Heart left ventricle (tissue), 16 donors: Measurements from ENCODE around the gene RGS16. TPM values are rescaled to one million over a fixed set of nuclear protein-coding genes. Genes with fewer than 3 reads are reported as not detected.

ENCODE experiments used
- ATAC-seq, 4 donors: fragments of 200-7000 bp; cut with Tn5 transposase; one replicate each; pipeline ENCODE4 v1.9.1; 2020 to 2022; ENCODE audit warnings: moderate library complexity in 4 of 4, mild to moderate bottlenecking in 3 of 4, moderate number of reproducible peaks in 1 of 4
- DNase-seq, 5 donors: peaks; one replicate each; pipeline ENCODE4 v3.0.0-alpha.2; 2020
- H3K27ac ChIP-seq, 12 donors: fragments of 200-600 bp; sonication (generic) in 4 of 12; one replicate each; pipeline versions ENCODE4 v1.5.0 to v1.8.0; 2016 to 2022; ENCODE audit warnings: mild to moderate bottlenecking in 2 of 12
- H3K27me3 ChIP-seq, 9 donors: fragments of 200-600 bp; sonication (generic) in 2 of 9; one replicate each; pipeline versions ENCODE4 v1.5.1 to v1.8.0; 2016 to 2022; ENCODE audit warnings: mild to moderate bottlenecking in 3 of 9
- H3K36me3 ChIP-seq, 9 donors: fragments of 200-600 bp; sonication (generic) in 2 of 9; one replicate each; pipeline versions ENCODE4 v1.5.0 to v1.8.0; 2018 to 2022; ENCODE audit warnings: mild to moderate bottlenecking in 2 of 9
- H3K4me1 ChIP-seq, 12 donors: fragments of 200-600 bp; sonication (generic) in 4 of 12; one replicate each; pipeline versions ENCODE4 v1.5.0 to v1.8.0; 2016 to 2022; ENCODE audit warnings: mild to moderate bottlenecking in 3 of 12
- H3K4me3 ChIP-seq, 12 donors: fragments of 200-600 bp; sonication (generic) in 4 of 12; one replicate each; pipeline versions ENCODE4 v1.5.0 to v1.8.0; 2017 to 2022; ENCODE audit warnings: mild to moderate bottlenecking in 9 of 12, moderate library complexity in 4 of 12
- H3K9me3 ChIP-seq, 12 donors: fragments of 200-600 bp; sonication (generic) in 4 of 12; one replicate each; pipeline versions ENCODE4 v1.5.0 to v1.8.0; 2016 to 2022; ENCODE audit warnings: mild to moderate bottlenecking in 1 of 12
- CTCF ChIP-seq, 12 donors: fragments of 200-600 bp; sonication (generic) in 4 of 12; IDR thresholded peaks; one replicate each; pipeline versions ENCODE4 v1.5.0 to v1.8.0; 2018 to 2022; ENCODE audit warnings: antibody characterized with exemption in 12 of 12, mild to moderate bottlenecking in 5 of 12
- POLR2A ChIP-seq, 2 donors: fragments of 450-650 bp; IDR thresholded peaks; one replicate each; pipeline ENCODE4 v1.6.1; 2017; ENCODE audit warnings: antibody characterized with exemption in 2 of 2, mild to moderate bottlenecking in 2 of 2, moderate library complexity in 2 of 2
- WGBS, 4 donors: extraction: QIAGEN DNeasy Blood & Tissue Kit in 2 of 4; methylation state at CpG; one replicate each; pipeline versions ENCODE4 v1.1.5 to v1.1.7; 2013 to 2018; 5-methylcytosine and 5-hydroxymethylcytosine counted together
- intact Hi-C, 10 donors: fragments of 100-400 bp; cut with DNase I; formaldehyde crosslinking; loops; one replicate each; pipeline versions ENCODE4 v1.11.1 to v1.14.2; 2022
- polyA plus RNA-seq, 2 donors: library from polyadenylated mRNA; stranded (reverse); fragments of 200-250 nt; gene quantifications; one replicate each; pipeline ENCODE4 v1.2.3, GENCODE V29; 2013
- total RNA-seq, 9 donors: library from RNA; depleted of rRNA in 2 of 9; stranded (reverse); fragments of >200 nt in 2 of 9; fragmentation: NEBNext Ultra II Directional in 3 of 9; extraction: Animal tissue kit (Norgen Biotek cat#: 25700) in 3 of 9; gene quantifications; one replicate each; pipeline versions ENCODE4 v1.1.0 to v1.2.4, GENCODE V29; 2016 to 2023
- donor health status: ischemic (EF 13 %, LVEDD 7.1; RV severe dilation, severe dysfunction).
- donor health status: healthy with polysubstance abuse.
- donor health status: DM: no; HTN: yes; CAD: no.
- donor health status: DM: no; HTN: no; CAD: no.
- donor health status: ischemic (EF 25% LVEDD 6.9; RV normal size, moderate dysfunction).
- donor health status: ischemic (EF 25% LVEDD 5.7; RV mildly dilated, moderate dysfunction).
- donor health status: healthy.
- donor health status: DM: yes; HTN: yes; CAD: no.
- donor health status: ischemic (EF 35%, LVEDD 5.7; RV mildly dilated, moderate dysfunction).
- donor health status: nonischemic (EF 11% LVEDD 7.7; RV severe dilation, severe dysfunction).
- donor health status: DM: yes; HTN: yes; CAD: no.
- donor health status: PGD.
- donor health status: ischemic (EF 29% LVEDD 5.4; RV normal size, mild dysfunction).
- donor health status: nonischemic (EF 23%, LVEDD 6.1; RV moderate dilation, normal function).

RGS16 gene
- total and polyA plus RNA-seq, 11 donors: 0.75 to 9.3 (median 2.1) TPM

GRCh38 chr1:182599339-182599738, 4.8 kb downstream of the RGS16 start:
- intact Hi-C loops: loop anchor here in 9 of 10 donors (1.0 to 10.0 kb wide), 6 partner anchors 152 to 515 kb away; no protein-coding TSS in a partner anchor

DNA sequence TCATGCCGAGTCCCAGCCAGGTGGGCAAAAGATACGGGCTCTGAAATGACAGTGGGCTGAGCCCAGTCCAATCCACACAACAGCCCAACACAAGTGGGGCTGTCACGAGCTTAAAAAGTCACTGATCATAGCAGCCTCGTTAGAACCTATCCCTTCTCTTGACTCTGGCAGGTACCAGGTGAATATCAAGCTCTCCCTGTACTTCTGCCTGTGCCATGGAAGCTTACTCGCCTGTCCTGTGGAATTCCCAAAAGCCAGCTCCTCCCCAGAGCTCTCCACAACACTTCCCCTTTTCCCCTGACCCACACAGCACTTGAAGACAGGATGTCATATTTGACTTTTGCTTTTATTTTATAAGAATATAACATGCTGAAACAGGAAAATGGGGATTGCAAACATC, 5.9 kb downstream of the RGS16 start:
- ATAC-seq (no peak), DNase-seq (no peak)
- H3K36me3 ChIP-seq: peaks cover 0 to 25% (median 5%) of the 10 kb centered on the region in 9 donors
- H3K4me3 ChIP-seq: no peak overlapping the region
- WGBS, 4 donors: 76 to 79% (median 77%) methylated on average over 5 of the region's 5 CpGs
- peak overlapping the region in 1 of 12 donors; percentile 53 for H3K27ac ChIP-seq
- no peaks in the 10 kb centered on the region for H3K27me3 ChIP-seq
- intact Hi-C loops: loop anchor here in 9 of 10 donors (5.0 to 10.0 kb wide), 4 partner anchors 151 to 513 kb away; no protein-coding TSS in a partner anchor
- H3K9me3 ChIP-seq: no peaks in the 10 kb centered on the region
- H3K4me1 ChIP-seq: peaks cover 0 to 60% (median 14%) of the 10 kb centered on the region in 12 donors
- TF ChIP-seq CTCF (IDR thresholded peaks at IDR 0.05) (no peak), POLR2A (IDR thresholded peaks at IDR 0.05) (no peak)

More at GRCh38 chr1:182599339-182599738, 4.8 kb downstream of the RGS16 start:
- no peak overlapping the region for H3K4me3 ChIP-seq
- H3K9me3 ChIP-seq: no peaks in the 10 kb centered on the region
- H3K27ac ChIP-seq: no peak overlapping the region
- no peaks in the 10 kb centered on the region for H3K27me3 ChIP-seq
- TF ChIP-seq CTCF (IDR thresholded peaks at IDR 0.05) (peak in 9 of 12 donors; percentile 6 to 36 (median 21)), POLR2A (IDR thresholded peaks at IDR 0.05) (no peak)
- no peak for ATAC-seq
- WGBS, 4 donors: 60 to 76% (median 70%) methylated on average over 4 to 6 of the region's 6 CpGs
- H3K4me1 ChIP-seq: peaks cover 0 to 69% (median 17%) of the 10 kb centered on the region in 12 donors
- H3K36me3 ChIP-seq: peaks cover 0 to 25% (median 5%) of the 10 kb centered on the region in 9 donors
- DNase-seq: no peak

DNA sequence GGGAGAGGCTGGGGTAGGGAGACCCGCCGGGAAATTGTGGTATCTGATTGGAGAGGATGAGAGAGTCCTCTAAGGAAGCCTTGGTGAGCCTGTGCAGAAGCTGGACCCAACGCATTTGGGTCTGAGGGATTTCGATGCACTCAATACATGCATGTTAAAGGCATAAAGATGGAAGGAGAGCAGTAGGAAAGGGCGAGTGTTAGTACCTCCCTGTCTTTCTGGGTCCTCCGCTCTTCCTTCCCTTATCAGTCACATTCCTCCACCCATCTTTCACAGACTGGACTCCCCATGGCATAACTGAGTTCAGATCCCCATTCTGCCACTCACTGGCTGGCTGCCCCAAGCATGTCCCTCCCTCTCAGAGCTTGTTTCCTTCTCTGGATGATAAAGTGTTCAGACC, 7.3 kb downstream of the RGS16 start:
- TF ChIP-seq CTCF (IDR thresholded peaks at IDR 0.05) (no peak), POLR2A (IDR thresholded peaks at IDR 0.05) (no peak)
- H3K4me3 ChIP-seq: no peak overlapping the region
- ATAC-seq (no peak), DNase-seq (no peak)
- H3K4me1 ChIP-seq: peaks cover 0 to 54% (median 12%) of the 10 kb centered on the region in 12 donors
- no peaks in the 10 kb centered on the region for H3K27me3 ChIP-seq
- H3K36me3 ChIP-seq: peaks cover 0 to 25% (median 5%) of the 10 kb centered on the region in 9 donors
- WGBS, 4 donors: 78 to 88% (median 85%) methylated on average over 6 of the region's 6 CpGs
- H3K27ac ChIP-seq: no peak overlapping the region
- intact Hi-C loops: loop anchor here in 9 of 10 donors (5.0 to 10.0 kb wide), 4 partner anchors 150 to 512 kb away; no protein-coding TSS in a partner anchor
- H3K9me3 ChIP-seq: no peaks in the 10 kb centered on the region

GRCh38 chr1:182595641-182596240, 8.4 kb downstream of the RGS16 start:
- Histone ChIP-seq H3K9me3 (no peaks in the 10 kb centered on the region), H3K4me1 (peaks cover 0 to 42% (median 3%) of the 10 kb centered on the region in 12 donors), H3K4me3 (no peak overlapping the region), H3K36me3 (peaks cover 0 to 20% (median 5%) of the 10 kb centered on the region in 9 donors), H3K27me3 (no peaks in the 10 kb centered on the region), H3K27ac (no peak overlapping the region)
- intact Hi-C loops: loop anchor here in 9 of 10 donors (5.0 to 10.0 kb wide), 4 partner anchors 148 to 511 kb away; no protein-coding TSS in a partner anchor
- WGBS, 4 donors: 33 to 37% (median 36%) methylated on average over 4 of the region's 4 CpGs
- DNase-seq: peak; percentile 56 to 75 (median 68)
- TF ChIP-seq CTCF (IDR thresholded peaks at IDR 0.05) (peak; percentile 81 to 93 (median 90)), POLR2A (IDR thresholded peaks at IDR 0.05) (no peak)
- ATAC-seq: peak in 3 of 4 donors; percentile 74 to 84 (median 76)
